GM10847 (cell line): Measurements from ENCODE around the gene TRAPPC14.
A peak's percentile ranks its signal among the peaks of the same experiment; 100 is the strongest.

Experiments used
- POLR2A ChIP-seq: IDR thresholded peaks from 2 replicates; pipeline ENCODE4 v1.6.1; 2011; ENCODE audit not compliant: insufficient read length; ENCODE audit errors: extremely low read depth

TRAPPC14 gene, protein sequence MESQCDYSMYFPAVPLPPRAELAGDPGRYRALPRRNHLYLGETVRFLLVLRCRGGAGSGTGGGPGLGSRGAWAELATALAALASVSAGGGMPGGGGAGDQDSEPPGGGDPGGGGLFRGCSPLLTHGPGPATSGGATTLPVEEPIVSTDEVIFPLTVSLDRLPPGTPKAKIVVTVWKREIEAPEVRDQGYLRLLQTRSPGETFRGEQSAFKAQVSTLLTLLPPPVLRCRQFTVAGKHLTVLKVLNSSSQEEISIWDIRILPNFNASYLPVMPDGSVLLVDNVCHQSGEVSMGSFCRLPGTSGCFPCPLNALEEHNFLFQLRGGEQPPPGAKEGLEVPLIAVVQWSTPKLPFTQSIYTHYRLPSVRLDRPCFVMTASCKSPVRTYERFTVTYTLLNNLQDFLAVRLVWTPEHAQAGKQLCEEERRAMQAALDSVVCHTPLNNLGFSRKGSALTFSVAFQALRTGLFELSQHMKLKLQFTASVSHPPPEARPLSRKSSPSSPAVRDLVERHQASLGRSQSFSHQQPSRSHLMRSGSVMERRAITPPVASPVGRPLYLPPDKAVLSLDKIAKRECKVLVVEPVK

DNA sequence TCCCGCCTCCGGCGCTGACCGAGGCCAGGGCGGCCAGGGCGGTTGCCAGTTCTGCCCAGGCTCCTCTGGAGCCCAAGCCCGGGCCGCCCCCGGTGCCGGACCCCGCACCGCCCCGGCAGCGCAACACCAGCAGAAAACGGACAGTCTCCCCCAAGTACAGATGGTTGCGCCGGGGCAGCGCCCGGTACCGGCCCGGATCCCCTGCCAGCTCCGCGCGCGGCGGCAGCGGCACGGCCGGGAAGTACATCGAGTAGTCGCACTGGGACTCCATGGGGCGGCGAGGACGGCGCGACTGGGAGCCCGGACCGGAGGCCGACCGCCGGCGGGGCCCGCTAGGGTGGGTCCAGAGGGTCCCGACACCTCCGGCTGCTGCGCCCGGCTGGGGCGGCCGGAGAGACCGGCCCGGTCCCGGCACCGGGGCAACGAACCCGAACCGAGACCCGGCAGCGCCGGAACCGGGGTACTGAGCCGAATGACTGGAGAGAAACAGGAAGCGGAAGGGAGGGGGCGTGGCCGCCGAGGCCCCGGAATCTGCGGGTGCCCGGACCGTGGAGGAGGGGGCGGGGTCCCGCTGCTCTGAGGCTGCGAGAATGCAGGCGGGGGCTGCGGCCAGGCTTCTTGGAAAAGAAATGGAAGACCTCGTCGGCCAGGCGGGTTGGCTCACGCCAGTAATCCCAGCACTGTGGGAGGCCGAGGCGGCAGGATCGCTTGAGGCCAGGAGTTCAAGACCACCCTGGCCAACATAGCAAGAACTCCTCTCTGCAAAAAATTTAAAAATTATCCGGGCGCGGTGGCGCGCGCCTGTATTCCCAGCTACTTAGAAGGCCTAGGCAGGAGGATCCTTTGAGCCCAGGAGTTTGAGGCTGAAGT, at the start of gene TRAPPC14:
Gene TRAPPC14 (minus strand): TSS at position 495 of the 870 bp plus-strand sequence. CDS start 224 bp downstream, at position 271.
- TF ChIP-seq POLR2A, result peak; percentile 80

DNA sequence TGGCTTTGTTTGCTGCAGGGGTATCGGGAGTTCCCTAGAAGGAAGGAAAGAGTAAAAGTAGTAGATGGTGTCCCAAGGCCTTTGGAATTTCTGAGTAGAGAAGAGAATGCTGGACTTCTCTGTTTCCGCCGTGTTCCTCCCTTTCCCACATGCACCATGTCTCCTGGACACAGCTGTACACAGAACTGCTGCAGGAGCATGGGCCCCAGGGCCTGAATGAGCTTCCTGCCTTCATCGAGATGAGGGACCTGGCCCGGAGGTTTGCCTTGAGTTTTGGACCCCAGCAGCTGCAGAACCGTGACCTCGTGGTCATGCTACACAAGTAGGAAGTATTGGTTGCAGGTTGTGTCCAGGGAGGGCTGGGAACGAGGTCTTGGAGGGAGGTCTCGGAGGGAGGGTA, 45.9 kb upstream of the TRAPPC14 start:
- no peak for TF ChIP-seq POLR2A

DNA sequence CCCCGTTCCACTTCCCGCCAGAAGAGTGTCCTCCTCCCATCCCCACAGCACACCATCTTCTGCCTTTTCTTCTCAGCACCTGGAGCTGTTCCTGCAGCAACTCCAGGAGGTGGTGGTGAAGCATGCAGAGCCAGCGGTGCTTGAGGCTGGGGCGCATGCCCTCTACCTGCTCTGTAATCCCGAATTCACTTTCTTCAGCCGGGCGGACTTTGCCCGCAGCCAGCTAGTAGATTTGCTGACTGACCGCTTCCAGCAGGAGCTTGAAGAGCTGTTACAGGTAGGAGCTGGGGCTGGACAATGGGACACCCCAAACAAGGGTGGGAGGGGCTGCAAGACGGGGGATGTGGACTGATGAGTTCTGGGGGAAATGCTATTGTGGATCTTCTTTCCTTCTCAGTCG, 42.2 kb upstream of the TRAPPC14 start:
- no peak for TF ChIP-seq POLR2A

DNA sequence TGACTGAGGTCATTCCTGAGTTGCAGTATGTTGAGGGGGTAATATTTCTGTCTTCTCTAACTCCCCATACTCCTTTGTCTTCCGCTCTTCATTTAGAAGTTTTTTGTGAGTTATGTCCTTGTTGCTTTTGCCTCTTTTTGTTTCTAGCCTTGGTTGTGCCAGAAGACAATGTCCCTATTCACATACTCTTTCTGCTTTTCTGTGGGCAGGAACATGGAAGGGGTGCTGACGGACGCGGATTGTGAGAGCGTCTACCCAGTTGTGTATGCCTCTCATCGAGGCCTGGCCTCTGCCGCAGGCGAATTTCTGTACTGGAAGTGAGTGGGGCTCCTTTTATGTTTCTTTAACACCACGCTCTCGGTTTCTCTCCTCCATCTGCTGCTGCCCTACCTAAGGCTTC, 39.7 kb upstream of the TRAPPC14 start:
- TF ChIP-seq POLR2A, result no peak

DNA sequence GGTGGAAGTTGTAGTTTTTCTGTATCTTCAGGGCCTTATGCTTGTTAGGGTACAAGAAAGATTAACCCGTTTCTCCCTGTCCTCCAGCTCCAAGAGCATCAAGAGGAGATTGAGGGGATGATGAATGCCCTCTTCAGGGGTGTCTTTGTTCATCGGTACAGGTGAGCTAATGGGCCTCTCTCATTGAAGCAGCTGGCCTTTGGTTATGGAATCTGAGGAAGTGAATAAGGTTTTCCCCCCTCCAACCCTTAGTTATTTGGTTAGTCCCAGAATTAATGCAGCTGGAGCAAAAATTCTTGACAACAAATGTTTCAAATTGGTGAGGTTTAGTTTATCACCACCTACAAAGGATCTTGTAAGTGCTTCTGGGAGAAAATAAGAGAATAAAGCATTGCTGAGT, 36.7 kb upstream of the TRAPPC14 start:
- no peak for TF ChIP-seq POLR2A

DNA sequence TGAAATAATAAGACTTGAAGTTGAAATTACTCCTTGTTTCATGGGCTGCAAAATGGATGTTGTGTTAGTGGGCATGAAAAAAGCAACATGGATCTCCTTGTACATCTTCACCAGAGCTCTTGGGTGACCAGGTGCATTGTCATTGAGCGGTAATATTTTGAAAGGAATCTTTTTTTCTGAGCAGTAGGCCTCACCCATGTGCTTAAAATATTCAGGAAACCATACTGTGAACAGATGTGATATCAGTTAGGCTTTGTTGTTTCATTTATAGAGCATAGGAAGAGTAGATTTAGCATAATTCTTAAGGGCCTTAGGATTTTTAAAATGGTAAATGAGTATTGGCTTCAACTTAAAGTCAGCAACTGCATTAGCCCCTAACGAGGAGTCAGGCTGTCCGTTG, 34.4 kb upstream of the TRAPPC14 start:
- TF ChIP-seq POLR2A, result no peak

DNA sequence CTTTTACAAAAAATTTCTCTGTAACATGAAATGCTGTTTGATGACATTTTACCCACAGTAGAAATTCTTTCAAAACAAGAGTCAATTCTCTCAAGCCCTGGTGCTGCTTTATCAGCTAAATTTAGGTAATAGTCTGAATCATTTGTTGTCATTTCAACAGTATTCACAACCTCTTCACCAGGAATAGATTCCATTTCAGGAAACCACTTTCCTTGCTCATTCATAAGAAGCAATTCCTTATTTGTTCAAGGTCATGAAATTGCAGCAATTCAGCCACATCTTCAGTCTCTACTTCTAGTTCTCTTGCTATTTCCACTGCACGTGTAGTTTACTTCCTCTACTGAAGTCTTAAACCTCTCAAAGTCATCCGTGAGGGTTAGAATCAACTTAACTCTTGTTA, 33.3 kb upstream of the TRAPPC14 start:
- TF ChIP-seq POLR2A, result no peak

DNA sequence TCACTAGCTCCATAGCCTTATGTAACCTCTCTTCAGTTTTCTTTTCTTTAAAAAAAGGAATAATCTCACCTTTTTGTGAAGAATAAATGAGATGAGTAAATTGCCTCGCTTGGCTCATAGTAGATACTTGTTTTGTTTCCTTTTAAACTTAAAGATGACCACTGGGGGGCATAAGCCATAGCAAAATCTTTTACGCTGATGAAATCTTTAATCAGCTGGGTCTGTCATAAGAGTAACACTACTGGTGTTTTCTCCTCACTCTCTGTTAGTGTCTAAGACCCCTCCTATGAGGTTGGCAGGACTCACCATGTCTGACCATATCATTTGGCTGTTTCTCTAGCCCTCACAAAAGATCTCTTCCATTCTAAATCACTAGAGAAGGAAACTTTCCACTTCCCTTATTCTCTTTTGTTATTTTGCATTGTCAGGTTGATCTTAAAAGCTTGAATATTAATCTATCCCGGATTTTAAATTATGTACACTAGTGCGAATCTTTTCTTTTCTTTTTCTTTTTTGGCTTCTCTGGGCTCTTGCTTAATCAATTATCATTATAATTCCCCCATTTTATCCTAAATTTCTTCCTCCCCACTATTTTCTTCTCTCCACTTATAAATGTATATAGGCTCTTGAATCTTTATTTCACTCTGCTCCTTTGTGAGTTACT, 31.7 kb upstream of the TRAPPC14 start:
- TF ChIP-seq POLR2A, result no peak

DNA sequence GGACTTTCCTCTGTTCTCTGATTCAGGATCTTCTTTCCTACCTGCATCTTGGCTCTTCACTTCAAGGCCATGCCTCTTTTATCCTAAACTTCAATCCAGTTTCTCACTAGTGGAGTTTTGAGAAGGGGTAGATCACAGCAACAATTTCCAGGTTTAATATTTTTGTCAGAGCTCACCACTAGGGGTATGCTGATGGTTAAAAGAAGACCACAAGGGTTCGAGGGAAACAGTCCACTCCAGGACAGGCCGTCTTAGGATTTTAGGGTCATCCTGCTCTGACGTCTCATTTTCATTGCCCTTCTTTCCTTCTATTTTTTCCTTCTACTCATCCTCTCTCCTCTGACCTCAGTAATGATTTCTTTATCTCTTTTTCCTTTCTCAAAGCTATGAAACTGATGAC, 30.5 kb upstream of the TRAPPC14 start:
- TF ChIP-seq POLR2A, result no peak

DNA sequence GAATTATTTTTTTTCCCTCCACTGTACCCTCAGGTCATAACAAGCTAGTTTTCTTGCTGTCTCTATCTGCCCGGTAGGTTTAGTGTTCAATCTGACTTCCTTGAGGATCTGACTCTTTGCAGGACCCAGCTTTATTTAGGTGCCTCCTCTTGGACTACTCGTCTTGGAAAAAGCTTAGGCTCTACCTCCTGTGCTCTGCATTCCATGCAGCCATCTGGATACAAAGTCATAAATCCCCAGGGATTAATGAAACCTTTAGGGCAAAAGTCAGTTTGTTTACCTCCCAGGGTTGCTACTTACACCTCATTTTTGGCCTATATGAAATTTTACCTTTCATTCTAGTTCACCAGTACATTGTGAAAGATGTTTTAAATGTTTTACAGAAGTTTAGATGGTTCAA, 27.2 kb upstream of the TRAPPC14 start:
- TF ChIP-seq POLR2A, result no peak

DNA sequence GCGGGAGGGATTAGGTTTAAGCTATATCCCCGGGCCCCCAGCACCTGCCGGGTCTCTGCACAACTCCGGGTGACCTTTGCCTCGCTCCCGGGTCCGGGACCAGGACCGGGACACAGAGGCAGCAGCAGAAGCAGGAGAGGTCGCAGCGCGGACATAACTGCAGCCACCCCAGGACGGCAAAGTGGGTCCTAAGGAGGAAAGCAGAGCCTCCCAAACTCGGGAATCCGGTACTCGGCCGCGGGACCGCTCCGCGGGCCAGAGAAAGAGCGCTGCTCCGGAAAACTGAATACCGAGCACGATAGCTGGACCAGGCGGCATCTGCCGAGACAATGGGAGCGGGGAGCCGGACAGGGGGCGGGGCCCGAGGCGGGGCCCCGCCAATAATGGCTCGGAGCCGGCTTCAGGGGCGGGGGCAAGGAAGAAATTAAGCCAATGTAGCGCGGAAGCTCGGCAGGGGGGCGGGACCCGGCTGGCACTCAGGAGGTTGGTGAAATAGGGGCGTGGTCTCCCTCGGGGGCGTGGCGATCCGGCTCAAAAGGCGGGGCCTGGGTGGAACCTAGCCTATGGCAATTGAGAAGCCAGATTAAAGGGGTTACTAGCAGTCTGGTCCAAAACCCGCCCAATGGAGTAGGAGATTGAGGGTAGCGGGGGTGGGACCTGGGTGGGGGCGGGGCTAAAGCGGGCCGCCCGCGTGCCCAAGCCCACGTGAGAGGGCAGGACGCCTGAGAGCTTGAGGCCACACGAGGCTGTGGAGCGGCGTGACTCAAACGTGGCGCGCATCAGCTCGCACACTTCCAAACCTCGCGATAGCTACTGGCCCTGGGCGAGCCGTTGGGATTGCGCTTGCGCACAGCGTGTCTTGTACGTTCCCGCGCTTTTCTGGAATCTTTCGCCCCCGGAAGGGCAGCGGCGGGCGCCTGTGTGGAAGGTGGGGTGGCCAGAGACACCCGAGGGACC, 18.8 kb upstream of the TRAPPC14 start, which contains the start of the genes GPC2 and STAG3:
Gene GPC2 (minus strand): TSS at position 337 of the 957 bp plus-strand sequence. CDS start 182 bp downstream, at position 155.
Gene STAG3 (plus strand): TSS at position 874 of the 957 bp plus-strand sequence. CDS start 2,639 bp downstream, outside the sequence.
- TF ChIP-seq POLR2A, result no peak

DNA sequence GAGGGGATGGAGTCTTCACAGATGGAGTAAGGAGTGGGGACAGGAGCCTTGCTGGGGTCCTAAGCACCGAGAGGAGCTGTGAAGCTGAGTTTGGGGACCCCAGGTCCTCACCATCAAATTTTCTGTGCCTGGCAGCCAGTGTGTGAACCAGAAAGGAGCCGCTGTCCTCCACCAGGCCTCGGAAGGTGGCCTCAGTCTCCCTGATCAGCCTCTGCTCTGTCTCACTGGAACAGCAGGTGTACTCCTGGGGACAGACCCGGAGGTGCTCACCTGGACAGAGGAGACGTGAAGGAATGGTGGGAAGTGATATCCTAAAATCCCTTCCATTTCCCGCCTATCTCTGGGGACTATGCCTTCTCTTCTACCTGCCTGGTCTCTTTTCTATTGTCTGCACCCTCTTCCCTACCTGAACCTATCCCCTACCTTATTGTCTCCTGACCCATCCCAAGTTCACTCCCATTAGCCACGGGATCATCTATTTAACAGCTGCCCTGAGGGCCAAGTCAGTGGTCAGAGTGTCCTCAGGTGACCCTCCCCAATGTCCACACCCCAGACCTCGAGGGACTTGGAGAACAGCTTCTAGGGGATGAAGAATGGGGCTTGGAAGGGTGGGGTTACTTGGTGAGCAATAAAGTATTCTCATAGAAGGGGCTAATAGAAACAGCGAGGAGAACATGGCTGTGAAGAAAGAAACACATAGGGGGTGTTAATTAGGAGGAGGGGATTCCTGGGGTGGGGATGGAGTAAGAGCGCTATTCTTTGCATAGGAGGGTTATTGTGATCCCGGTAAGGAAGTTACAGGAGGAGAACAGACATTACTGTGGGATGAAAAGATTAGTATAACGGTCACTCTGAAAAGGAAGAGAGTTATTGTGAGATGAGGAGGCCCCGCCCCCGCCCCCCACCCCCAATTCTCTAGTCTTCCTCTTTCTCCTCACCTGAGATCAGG, 17.8 kb upstream of the TRAPPC14 start:
- TF ChIP-seq POLR2A, result no peak
